ENCODE results near the gene OOSP2.
"Not testable (repeated sequence)": the region's sequence is repeated elsewhere in the genome, so short reads cannot be mapped to it uniquely, and the experiment has no call there.

The OOSP2 gene, protein sequence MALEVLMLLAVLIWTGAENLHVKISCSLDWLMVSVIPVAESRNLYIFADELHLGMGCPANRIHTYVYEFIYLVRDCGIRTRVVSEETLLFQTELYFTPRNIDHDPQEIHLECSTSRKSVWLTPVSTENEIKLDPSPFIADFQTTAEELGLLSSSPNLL

GRCh38 chr11:60040109-60040508 lies at the start of gene OOSP2:
OOSP2 (plus strand) TSS chr11:60040409; CDS start chr11:60040460, 51 bp downstream.
- no peaks in the 10 kb centered on the region for H3K27me3 ChIP-seq (ENCODE audit: control insufficient read depth in 1 of 2, insufficient read depth in 2 of 2, low read length in 2 of 2)
- no peaks in the 10 kb centered on the region for H3K36me3 ChIP-seq (ENCODE audit: insufficient read depth, low read length)
- H3K4me1 ChIP-seq (ENCODE audit: insufficient read depth, low read length): no peaks in the 10 kb centered on the region
- no peak within 1 kb of the TSS for H3K27ac ChIP-seq (ENCODE audit: low read depth, low read length)
- no peak within 1 kb of the TSS for H3K4me3 ChIP-seq (ENCODE audit: low read depth in 1 of 2, low read length in 2 of 2)
- no peak within 1 kb of the TSS for H3K9ac ChIP-seq (ENCODE audit: low read length)
- no peaks in the 10 kb centered on the region for H3K9me3 ChIP-seq (ENCODE audit: low read length)

- no peak overlapping the region for H3K27ac ChIP-seq (ENCODE audit: low read depth, low read length)
- no peaks in the 10 kb centered on the region for H3K4me1 ChIP-seq (ENCODE audit: insufficient read depth, low read length)
- H3K4me3 ChIP-seq (ENCODE audit: low read depth in 1 of 2, low read length in 2 of 2): no peak overlapping the region
- no peaks in the 10 kb centered on the region for H3K27me3 ChIP-seq (ENCODE audit: control insufficient read depth in 1 of 2, insufficient read depth in 2 of 2, low read length in 2 of 2)
- H3K9ac ChIP-seq (ENCODE audit: low read length): no peak overlapping the region
- H3K9me3 ChIP-seq (ENCODE audit: low read length): no peaks in the 10 kb centered on the region
- no peaks in the 10 kb centered on the region for H3K36me3 ChIP-seq (ENCODE audit: insufficient read depth, low read length)
These were observed 49.8 kb upstream of the OOSP2 start for GRCh38 chr11:59990421-59990820.

DNA sequence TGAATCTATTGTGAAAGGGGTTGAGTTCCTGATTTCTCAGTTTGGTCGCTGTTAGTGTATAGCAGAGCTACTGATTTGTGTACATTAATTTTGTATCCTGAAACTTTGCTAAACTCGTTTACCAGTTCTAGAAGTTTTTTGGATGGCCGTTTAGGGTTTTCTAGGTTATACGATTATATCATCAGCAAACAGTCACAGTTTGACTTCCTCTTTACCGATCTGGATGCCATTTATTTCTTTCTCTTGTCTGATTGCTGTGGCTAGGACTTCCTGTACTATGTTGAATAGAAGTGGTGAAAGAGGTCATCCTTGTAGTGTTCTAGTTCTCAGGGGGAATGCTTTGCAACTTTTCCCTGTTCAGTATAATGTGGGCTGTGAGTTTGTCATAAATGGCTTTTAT lies 47.8 kb upstream of the OOSP2 start:
- H3K4me3 ChIP-seq (ENCODE audit: low read depth in 1 of 2, low read length in 2 of 2): no peak overlapping the region
- no peaks in the 10 kb centered on the region for H3K36me3 ChIP-seq (ENCODE audit: insufficient read depth, low read length)
- no peaks in the 10 kb centered on the region for H3K27me3 ChIP-seq (ENCODE audit: control insufficient read depth in 1 of 2, insufficient read depth in 2 of 2, low read length in 2 of 2)
- H3K9me3 ChIP-seq (ENCODE audit: low read length): no peaks in the 10 kb centered on the region
- H3K4me1 ChIP-seq (ENCODE audit: insufficient read depth, low read length): no peaks in the 10 kb centered on the region
- H3K9ac ChIP-seq (ENCODE audit: low read length): no peak overlapping the region
- no peak overlapping the region for H3K27ac ChIP-seq (ENCODE audit: low read depth, low read length)

GRCh38 chr11:59997800-59998199 lies 42.4 kb upstream of the OOSP2 start:
- no peak overlapping the region for H3K27ac ChIP-seq (ENCODE audit: low read depth, low read length)
- H3K36me3 ChIP-seq (ENCODE audit: insufficient read depth, low read length): no peaks in the 10 kb centered on the region
- no peaks in the 10 kb centered on the region for H3K9me3 ChIP-seq (ENCODE audit: low read length)
- no peaks in the 10 kb centered on the region for H3K4me1 ChIP-seq (ENCODE audit: insufficient read depth, low read length)
- no peak overlapping the region for H3K9ac ChIP-seq (ENCODE audit: low read length)
- H3K4me3 ChIP-seq (ENCODE audit: low read depth in 1 of 2, low read length in 2 of 2): no peak overlapping the region
- no peaks in the 10 kb centered on the region for H3K27me3 ChIP-seq (ENCODE audit: control insufficient read depth in 1 of 2, insufficient read depth in 2 of 2, low read length in 2 of 2)

- Histone ChIP-seq H3K36me3 (ENCODE audit: insufficient read depth, low read length) (no peaks in the 10 kb centered on the region), H3K27me3 (ENCODE audit: control insufficient read depth in 1 of 2, insufficient read depth in 2 of 2, low read length in 2 of 2) (no peaks in the 10 kb centered on the region), H3K27ac (ENCODE audit: low read depth, low read length) (no peak overlapping the region), H3K4me1 (ENCODE audit: insufficient read depth, low read length) (no peaks in the 10 kb centered on the region), H3K4me3 (ENCODE audit: low read depth in 1 of 2, low read length in 2 of 2) (no peak overlapping the region), H3K9me3 (ENCODE audit: low read length) (no peaks in the 10 kb centered on the region), H3K9ac (ENCODE audit: low read length) (no peak overlapping the region)
These were observed 40.5 kb upstream of the OOSP2 start for GRCh38 chr11:59999691-60000090.

- Histone ChIP-seq H3K9me3 (ENCODE audit: low read length) (no peaks in the 10 kb centered on the region), H3K9ac (ENCODE audit: low read length) (no peak overlapping the region), H3K4me3 (ENCODE audit: low read depth in 1 of 2, low read length in 2 of 2) (no peak overlapping the region), H3K27me3 (ENCODE audit: control insufficient read depth in 1 of 2, insufficient read depth in 2 of 2, low read length in 2 of 2) (no peaks in the 10 kb centered on the region), H3K27ac (ENCODE audit: low read depth, low read length) (no peak overlapping the region), H3K4me1 (ENCODE audit: insufficient read depth, low read length) (no peaks in the 10 kb centered on the region), H3K36me3 (ENCODE audit: insufficient read depth, low read length) (no peaks in the 10 kb centered on the region)
These were observed 36.5 kb upstream of the OOSP2 start for GRCh38 chr11:60003729-60004128.

- Histone ChIP-seq H3K9me3 (ENCODE audit: low read length) (no peaks in the 10 kb centered on the region), H3K9ac (ENCODE audit: low read length) (no peak overlapping the region), H3K4me1 (ENCODE audit: insufficient read depth, low read length) (no peaks in the 10 kb centered on the region), H3K36me3 (ENCODE audit: insufficient read depth, low read length) (no peaks in the 10 kb centered on the region), H3K4me3 (ENCODE audit: low read depth in 1 of 2, low read length in 2 of 2) (no peak overlapping the region), H3K27me3 (ENCODE audit: control insufficient read depth in 1 of 2, insufficient read depth in 2 of 2, low read length in 2 of 2) (no peaks in the 10 kb centered on the region), H3K27ac (ENCODE audit: low read depth, low read length) (no peak overlapping the region)
These were observed 34.8 kb upstream of the OOSP2 start for GRCh38 chr11:60005360-60005759.

- no peaks in the 10 kb centered on the region for H3K36me3 ChIP-seq (ENCODE audit: insufficient read depth, low read length)
- H3K27ac ChIP-seq (ENCODE audit: low read depth, low read length): no peak within 1 kb of the TSS
- no peaks in the 10 kb centered on the region for H3K27me3 ChIP-seq (ENCODE audit: control insufficient read depth in 1 of 2, insufficient read depth in 2 of 2, low read length in 2 of 2)
- no peak within 1 kb of the TSS for H3K9ac ChIP-seq (ENCODE audit: low read length)
- no peaks in the 10 kb centered on the region for H3K4me1 ChIP-seq (ENCODE audit: insufficient read depth, low read length)
- H3K9me3 ChIP-seq (ENCODE audit: low read length): no peaks in the 10 kb centered on the region
- no peak within 1 kb of the TSS for H3K4me3 ChIP-seq (ENCODE audit: low read depth in 1 of 2, low read length in 2 of 2)
These were observed 23.3 kb upstream of the OOSP2 start, which contains the start of gene OOSP4B for GRCh38 chr11:60016881-60017280. OOSP4B (plus strand) TSS chr11:60017181.

DNA sequence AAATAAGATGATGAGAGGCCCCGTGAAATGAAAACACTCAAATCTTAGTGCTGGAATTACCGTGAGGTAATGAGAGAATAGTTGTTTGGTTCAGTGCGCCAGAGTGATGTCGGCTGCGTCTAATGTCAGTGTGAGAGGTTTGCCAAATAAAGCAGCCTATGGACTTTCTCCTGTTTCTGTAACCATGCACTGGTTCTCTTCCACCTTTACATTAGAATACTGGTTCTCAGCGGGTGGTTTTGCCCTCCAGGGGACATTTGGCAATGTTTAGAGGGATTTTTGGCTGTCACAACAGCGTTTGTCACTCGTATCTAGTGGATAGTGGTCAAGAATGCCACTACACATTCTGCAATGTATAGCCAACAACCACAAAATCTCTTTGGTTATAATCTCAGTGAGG lies 22.2 kb upstream of the OOSP2 start:
- no peaks in the 10 kb centered on the region for H3K27me3 ChIP-seq (ENCODE audit: control insufficient read depth in 1 of 2, insufficient read depth in 2 of 2, low read length in 2 of 2)
- H3K4me1 ChIP-seq (ENCODE audit: insufficient read depth, low read length): no peaks in the 10 kb centered on the region
- no peaks in the 10 kb centered on the region for H3K9me3 ChIP-seq (ENCODE audit: low read length)
- H3K9ac ChIP-seq (ENCODE audit: low read length): no peak overlapping the region
- H3K36me3 ChIP-seq (ENCODE audit: insufficient read depth, low read length): no peaks in the 10 kb centered on the region
- no peak overlapping the region for H3K27ac ChIP-seq (ENCODE audit: low read depth, low read length)
- H3K4me3 ChIP-seq (ENCODE audit: low read depth in 1 of 2, low read length in 2 of 2): no peak overlapping the region

DNA sequence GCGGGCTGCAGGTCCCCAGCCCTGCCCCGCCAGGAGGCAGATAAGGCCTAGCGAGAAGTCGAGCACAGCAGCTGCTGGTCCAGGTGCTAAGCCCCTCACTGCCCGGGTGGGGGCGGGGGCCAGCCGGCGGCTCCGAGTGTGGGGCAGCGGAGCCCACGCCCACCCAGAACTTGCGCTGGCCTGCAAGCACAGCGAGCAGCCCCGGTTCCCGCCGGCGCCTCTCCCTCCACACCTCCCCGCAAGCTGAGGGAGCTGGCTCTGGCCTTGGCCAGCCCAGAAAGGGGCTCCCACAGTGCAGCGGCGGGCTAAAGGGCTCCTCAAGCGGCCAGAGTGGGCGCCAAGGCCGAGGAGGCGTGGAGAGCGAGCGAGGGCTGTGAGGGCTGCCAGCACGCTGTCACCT lies 19.8 kb upstream of the OOSP2 start:
- H3K36me3 ChIP-seq (ENCODE audit: insufficient read depth, low read length); H3K4me3 ChIP-seq (ENCODE audit: low read depth in 1 of 2, low read length in 2 of 2); H3K27me3 ChIP-seq (ENCODE audit: control insufficient read depth in 1 of 2, insufficient read depth in 2 of 2, low read length in 2 of 2); H3K9me3 ChIP-seq (ENCODE audit: low read length); H3K4me1 ChIP-seq (ENCODE audit: insufficient read depth, low read length); H3K9ac ChIP-seq (ENCODE audit: low read length); H3K27ac ChIP-seq (ENCODE audit: low read depth, low read length): not testable (repeated sequence)

DNA sequence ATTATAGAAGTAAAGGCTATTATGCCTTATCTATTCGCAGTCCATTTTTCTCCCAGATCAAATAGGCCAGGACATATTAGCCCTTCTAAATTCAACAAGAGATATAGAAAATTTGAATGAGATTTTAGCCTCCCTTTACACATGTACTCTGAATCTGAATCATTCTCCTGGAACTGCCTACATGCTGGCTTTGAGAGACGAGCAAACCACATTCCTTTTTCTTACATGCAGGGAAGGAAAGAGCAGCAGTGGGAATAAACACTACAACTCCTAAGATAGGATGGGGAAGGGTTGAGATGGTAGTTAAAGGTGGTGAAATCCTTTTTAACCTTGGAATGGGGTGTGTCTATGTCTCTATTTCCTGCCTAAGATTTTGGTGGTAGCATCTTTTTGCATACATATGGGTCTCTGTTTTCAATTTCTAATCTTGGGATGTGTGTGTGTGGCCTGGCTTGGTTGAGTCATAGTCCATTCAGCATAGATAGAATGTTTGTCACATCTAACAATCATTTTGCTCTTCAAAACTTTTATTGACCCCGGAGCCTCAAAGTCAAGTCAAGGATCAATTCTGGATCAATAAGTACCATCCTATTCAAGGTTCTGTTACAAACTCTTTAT lies 11.1 kb upstream of the OOSP2 start:
- Histone ChIP-seq H3K9me3 (ENCODE audit: low read length) (no peaks in the 10 kb centered on the region), H3K36me3 (ENCODE audit: insufficient read depth, low read length) (no peaks in the 10 kb centered on the region), H3K4me1 (ENCODE audit: insufficient read depth, low read length) (no peaks in the 10 kb centered on the region), H3K9ac (ENCODE audit: low read length) (no peak overlapping the region), H3K27me3 (ENCODE audit: control insufficient read depth in 1 of 2, insufficient read depth in 2 of 2, low read length in 2 of 2) (no peaks in the 10 kb centered on the region), H3K4me3 (ENCODE audit: low read depth in 1 of 2, low read length in 2 of 2) (no peak overlapping the region), H3K27ac (ENCODE audit: low read depth, low read length) (no peak overlapping the region)

- H3K4me3 ChIP-seq (ENCODE audit: low read depth in 1 of 2, low read length in 2 of 2); H3K36me3 ChIP-seq (ENCODE audit: insufficient read depth, low read length); H3K27ac ChIP-seq (ENCODE audit: low read depth, low read length); H3K9ac ChIP-seq (ENCODE audit: low read length); H3K9me3 ChIP-seq (ENCODE audit: low read length); H3K4me1 ChIP-seq (ENCODE audit: insufficient read depth, low read length); H3K27me3 ChIP-seq (ENCODE audit: control insufficient read depth in 1 of 2, insufficient read depth in 2 of 2, low read length in 2 of 2): not testable (repeated sequence)
These were observed 10.2 kb downstream of the OOSP2 start for GRCh38 chr11:60050422-60050821.

All from muscle layer of colon (tissue), 2 donors.